Measurements from ENCODE around the gene GPX6.

DNA sequence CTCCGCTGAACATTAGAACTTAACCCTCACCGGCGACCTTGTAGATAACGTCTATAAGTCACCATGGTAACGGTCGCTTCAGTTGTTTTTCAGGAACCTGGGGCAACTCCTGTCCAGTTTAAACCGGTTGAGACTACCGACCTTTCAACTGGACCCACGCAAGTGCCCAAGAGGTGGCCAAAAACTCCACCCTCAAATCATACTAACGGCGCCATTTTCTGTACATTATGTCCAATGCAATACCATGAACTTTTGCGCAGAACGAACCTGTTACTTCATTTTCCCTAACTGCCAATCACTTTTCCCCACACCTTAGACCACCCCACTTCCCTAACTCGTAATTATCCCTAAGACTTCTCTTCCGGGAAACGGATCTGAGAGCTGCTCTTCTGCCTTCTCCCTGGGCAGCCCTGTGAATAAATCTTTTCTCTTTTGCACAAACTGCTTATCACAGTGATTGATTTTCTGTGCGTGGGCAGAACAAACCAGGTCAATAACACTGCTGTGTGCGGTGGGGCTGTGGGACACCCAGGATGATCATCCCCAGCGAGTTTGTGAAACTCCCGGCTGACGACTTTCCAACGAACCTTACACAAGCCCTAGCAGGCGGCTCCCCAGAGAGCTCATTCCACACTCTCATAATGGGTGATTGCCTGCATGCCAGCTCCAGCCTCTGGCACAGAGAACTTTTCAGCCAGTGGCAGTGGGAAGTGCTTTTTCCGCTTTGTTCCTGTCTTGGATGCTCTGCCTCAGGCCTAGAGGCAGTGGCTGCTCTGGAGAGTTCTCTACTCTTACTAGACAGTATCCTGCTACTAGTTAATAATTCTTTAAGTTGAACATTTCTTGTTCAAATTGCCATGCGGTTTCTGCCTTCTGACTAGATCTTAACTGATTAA lies 38.6 kb upstream of the GPX6 start:
- no peak for TF ChIP-seq CTCF (IDR thresholded peaks at IDR 0.05)
- TF ChIP-seq ZFX (IDR thresholded peaks at IDR 0.05; ENCODE audit: borderline replicate concordance): no peak
